Frontal cortex (tissue), 1 donor: ENCODE data around the gene CCL18. TPM values are rescaled to one million over a fixed set of nuclear protein-coding genes. Genes with fewer than 3 reads are reported as not detected.

Experiments
- small RNA-seq: library from RNA; depleted of rRNA; stranded (forward); fragments of <200 nt; gene quantifications from one replicate; pipeline ENCODE3, GENCODE V24; 2014
- total RNA-seq: library from RNA; depleted of rRNA; stranded (reverse); fragments of >200 nt; gene quantifications from one replicate; pipeline ENCODE4 v1.2.3, GENCODE V29; 2014

Gene CCL18
- total RNA-seq, 1 donor from 2014 or later: not detected

Small RNA genes lying within 50 kb of the gene (small RNA-seq; reads per million reads assigned to genes)
- gene RN7SL301P: not detected

Other genes starting within 250 kb of the CCL18 start
- not detected for gene HEATR9, start 195.4 kb upstream of the CCL18 start, total RNA-seq
- not detected for gene CCL5, start 183.9 kb upstream of the CCL18 start, total RNA-seq
- 0.41 TPM for gene RDM1, start 133.5 kb upstream of the CCL18 start, total RNA-seq
- not detected for gene LYZL6, start 120.6 kb upstream of the CCL18 start, total RNA-seq
- gene CCL16, start 82.8 kb upstream of the CCL18 start, total RNA-seq: not detected
- gene CCL14, start 77.5 kb upstream of the CCL18 start, total RNA-seq: not detected
- not detected for gene CCL15, start 62.7 kb upstream of the CCL18 start, total RNA-seq
- not detected for gene CCL23, start 46.3 kb upstream of the CCL18 start, total RNA-seq
- 2.0 TPM for gene CCL3, start 25.9 kb downstream of the CCL18 start, total RNA-seq
- 1.2 TPM for gene CCL4, start 39.6 kb downstream of the CCL18 start, total RNA-seq
- 1.6 TPM for gene TBC1D3B, start 112.4 kb downstream of the CCL18 start, total RNA-seq
- 0.82 TPM for gene CCL3L1, start 132.5 kb downstream of the CCL18 start, total RNA-seq
- gene CCL4L2, start 146.8 kb downstream of the CCL18 start, total RNA-seq: 2.4 TPM
- under 0.01 TPM for gene TBC1D3I, start 200.3 kb downstream of the CCL18 start, total RNA-seq